Measurements from ENCODE around the gene ERG. TPM values are rescaled to one million over a fixed set of nuclear protein-coding genes. Genes with fewer than 3 reads are reported as not detected.

ERG gene
- total and polyA plus RNA-seq, 2 of the 13 experiments (the other 11 are each of a cell fraction or from before 2014, with no cell fraction given) = not detected

- TF ChIP-seq ZBTB20 (CRISPR knock-in tag; IDR thresholded peaks at IDR 0.05; ENCODE audit: borderline replicate concordance, low read depth) (no peak), THRA (CRISPR knock-in tag; IDR thresholded peaks at IDR 0.05; ENCODE audit: borderline replicate concordance) (no peak), SP4 (CRISPR knock-in tag; IDR thresholded peaks at IDR 0.05) (no peak), ZNF382 (CRISPR knock-in tag; IDR thresholded peaks at IDR 0.05; ENCODE audit: borderline replicate concordance) (no peak), ZNF710 (CRISPR knock-in tag; IDR thresholded peaks at IDR 0.05; ENCODE audit: borderline replicate concordance) (no peak), KDM5A (IDR thresholded peaks at IDR 0.05; ENCODE audit: borderline replicate concordance, low read length) (no peak), KDM6A (CRISPR knock-in tag; IDR thresholded peaks at IDR 0.05; ENCODE audit: low read depth) (0 out of 2 replicates have a peak, but pooled peaks have one; percentile 38), ZNF646 (CRISPR knock-in tag; IDR thresholded peaks at IDR 0.05) (no peak), SOX6 (IDR thresholded peaks at IDR 0.05) (no peak), SOX6 (CRISPR knock-in tag; IDR thresholded peaks at IDR 0.05) (peak; percentile 31; the same call in 1 of the 2 replicates), CREM (IDR thresholded peaks at IDR 0.05) (peak; percentile 26; the same call in 1 of the 2 replicates), CREM (CRISPR knock-in tag; IDR thresholded peaks at IDR 0.05) (no peak), ZNF12 (CRISPR knock-in tag; IDR thresholded peaks at IDR 0.05) (0 out of 2 replicates have a peak, but pooled peaks have one; percentile 32), ELF4 (CRISPR knock-in tag; IDR thresholded peaks at IDR 0.05; ENCODE audit: borderline replicate concordance) (no peak), KDM1A (CRISPR knock-in tag; IDR thresholded peaks at IDR 0.05) (no peak), FIP1L1 (IDR thresholded peaks at IDR 0.05; ENCODE audit: borderline replicate concordance, insufficient read depth, low read depth, low read length) (no peak), RBAK (CRISPR knock-in tag; IDR thresholded peaks at IDR 0.05) (peak; percentile 98), SOX13 (IDR thresholded peaks at IDR 0.05) (no peak), SOX13 (CRISPR knock-in tag; conservative IDR thresholded peaks at IDR 0.05 in 1 of 2, IDR thresholded peaks at IDR 0.05 in 1 of 2) (peak in 1 of 2 experiments; percentile 40; a peak in 1 of 4 replicates)
- TF ChIP-seq, protein P1, sequence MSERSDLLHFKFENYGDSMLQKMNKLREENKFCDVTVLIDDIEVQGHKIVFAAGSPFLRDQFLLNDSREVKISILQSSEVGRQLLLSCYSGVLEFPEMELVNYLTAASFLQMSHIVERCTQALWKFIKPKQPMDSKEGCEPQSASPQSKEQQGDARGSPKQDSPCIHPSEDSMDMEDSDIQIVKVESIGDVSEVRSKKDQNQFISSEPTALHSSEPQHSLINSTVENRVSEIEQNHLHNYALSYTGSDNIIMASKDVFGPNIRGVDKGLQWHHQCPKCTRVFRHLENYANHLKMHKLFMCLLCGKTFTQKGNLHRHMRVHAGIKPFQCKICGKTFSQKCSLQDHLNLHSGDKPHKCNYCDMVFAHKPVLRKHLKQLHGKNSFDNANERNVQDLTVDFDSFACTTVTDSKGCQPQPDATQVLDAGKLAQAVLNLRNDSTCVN (CRISPR knock-in tag; IDR thresholded peaks at IDR 0.05; ENCODE audit: borderline replicate concordance) = no peak
These were observed 29.3 kb downstream of the ERG start (continued) for GRCh38 chr21:38468989-38469388.

Measured in HepG2 (cell line).